Ovary (tissue), 9 donors: Measurements from ENCODE around the gene MRPL17. TPM values are rescaled to one million over a fixed set of nuclear protein-coding genes. Genes with fewer than 3 reads are reported as not detected.

ENCODE experiments used
- DNase-seq, 5 donors: peaks; one replicate each; pipeline ENCODE4 v3.0.0-alpha.2; 2019 to 2020
- H3K27ac ChIP-seq, 2 donors: fragments of 200-600 bp; one replicate each; pipeline versions ENCODE4 v1.5.1 to v1.8.0; 2019 to 2022
- H3K27me3 ChIP-seq: fragments of 200-600 bp; one replicate; pipeline ENCODE4 v1.8.0; 2022
- H3K36me3 ChIP-seq: fragments of 200-600 bp; sonication (generic); one replicate; pipeline ENCODE4 v1.5.1; 2019
- H3K4me1 ChIP-seq: one replicate; pipeline ENCODE4 v1.8.1; 2013; ENCODE audit warnings: mild to moderate bottlenecking, moderate library complexity; ENCODE audit not compliant: insufficient read depth
- H3K4me3 ChIP-seq: fragments of 200-600 bp; sonication (generic); one replicate; pipeline ENCODE4 v1.5.1; 2017
- H3K9me3 ChIP-seq, 2 donors: fragments of 200-600 bp in 1 of 2; sonication (generic) in 1 of 2; one replicate each; pipeline versions ENCODE4 v1.5.1 to v1.8.1; 2013 to 2019; ENCODE audit warnings: mild to moderate bottlenecking in 1 of 2, moderate library complexity in 1 of 2
- EP300 ChIP-seq: sonication (generic); formaldehyde crosslinking; IDR thresholded peaks from one replicate; pipeline ENCODE4 v1.6.1; 2017; ENCODE audit warnings: antibody characterized with exemption
- POLR2A ChIP-seq: fragments of 450-650 bp; IDR thresholded peaks from one replicate; pipeline ENCODE4 v1.6.1; 2017; ENCODE audit warnings: antibody characterized with exemption, mild to moderate bottlenecking, moderate library complexity
- WGBS, 3 donors: extraction: QIAGEN DNeasy Blood & Tissue Kit in 1 of 3; methylation state at CpG; one replicate each; pipeline versions ENCODE4 v1.1.5 to v1.1.7; 2013 to 2017; 5-methylcytosine and 5-hydroxymethylcytosine counted together
- intact Hi-C, 4 donors: fragments of 100-400 bp; cut with DNase I; formaldehyde crosslinking; loops; one replicate each; pipeline versions ENCODE4 v1.11.0 to v1.15.1; 2022 to 2023
- polyA plus RNA-seq, 2 donors: library from polyadenylated mRNA; stranded (reverse); fragments of 200-250 nt in 1 of 2; fragments of 350-450 nt in 1 of 2; fragmentation: Illumina TruSeq in 1 of 2; extraction: RNeasy Lipid Tissue Mini Kit (QIAGEN cat#74804) in 1 of 2; gene quantifications; one replicate each; pipeline ENCODE4 v1.2.3, GENCODE V29; 2013 to 2014
- total RNA-seq, 7 donors: library from RNA; depleted of rRNA in 2 of 7; stranded (reverse); fragments of >200 nt in 2 of 7; fragmentation: NEBNext Ultra II Directional in 3 of 7; extraction: Animal tissue kit (Norgen Biotek cat#: 25700) in 3 of 7; gene quantifications; one replicate each; pipeline versions ENCODE4 v1.1.0 to v1.2.4, GENCODE V29; 2016 to 2023
- TF ChIP-seq, protein P1 (sequence below), 3 donors: fragments of 450-650 bp in 2 of 3; fragments of 200-600 bp in 1 of 3; IDR thresholded peaks; one replicate each; pipeline versions ENCODE4 v1.5.1 to v1.8.0; 2016 to 2022; ENCODE audit warnings: antibody characterized with exemption in 3 of 3, mild to moderate bottlenecking in 1 of 3
- donor health status: DM: no; HTN: no; CAD: no; lungs with moderate emphysema.
- donor health status: DM: no; HTN: no; CAD: no.
- donor health status: Bipolar disorder and iron deficiency.
- donor health status: DM: yes; HTN: yes; CAD: no.
- donor health status: DM: no; HTN: no; CAD: no.
- donor health status: DM: yes; HTN: yes; CAD: no.

The MRPL17 gene
- total and polyA plus RNA-seq, 9 donors, result 23.0 to 37.9 (median 30.1) TPM

DNA sequence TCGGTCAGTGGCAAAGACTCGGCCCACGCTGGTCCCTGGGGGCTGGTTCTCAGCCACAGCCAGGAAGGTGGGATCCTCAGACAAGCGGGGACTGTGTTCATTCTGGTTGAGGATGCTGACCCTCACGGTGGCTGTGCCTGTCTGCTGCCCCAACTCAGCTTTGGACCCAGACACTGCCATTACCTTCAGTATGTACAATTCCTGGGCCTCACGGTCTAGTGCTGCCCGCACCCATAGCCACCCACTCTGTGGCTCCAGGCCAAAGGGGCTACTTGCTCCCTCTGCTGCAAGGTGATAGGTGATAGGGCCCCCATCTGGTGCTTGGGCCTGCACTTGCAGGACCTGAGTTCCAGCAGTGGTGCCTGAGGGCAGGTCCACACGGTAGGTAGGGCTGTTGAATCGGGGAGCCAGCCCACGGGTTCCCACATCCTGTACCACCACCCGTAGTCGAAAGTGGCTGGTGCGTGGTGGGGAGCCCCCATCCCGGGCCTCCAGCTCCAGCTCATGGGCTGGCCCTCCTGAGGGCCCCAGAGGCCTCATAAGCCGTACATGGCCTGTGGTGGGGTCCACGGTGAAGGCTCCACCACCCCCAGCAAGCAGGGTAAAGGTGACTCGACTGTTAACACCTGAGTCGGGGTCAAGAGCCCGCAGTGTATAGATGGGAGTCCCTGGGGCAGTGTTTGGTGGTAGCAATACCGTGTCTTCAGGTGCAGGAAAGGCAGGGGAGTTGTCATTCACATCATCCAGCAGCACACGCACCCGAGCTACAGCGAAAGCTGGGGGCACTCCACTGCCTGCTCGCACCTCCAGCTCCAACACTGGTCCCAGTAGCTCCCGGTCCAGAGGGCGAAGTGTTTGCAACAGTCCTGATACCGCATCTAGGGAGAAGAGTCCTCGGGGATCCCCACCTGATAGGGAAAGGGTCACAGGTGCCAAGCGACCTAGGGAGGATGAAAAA, 50.7 kb downstream of the MRPL17 start:
- Histone ChIP-seq H3K36me3 (no peaks in the 10 kb centered on the region), H3K4me1 (peaks cover 7% of the 10 kb centered on the region), H3K27ac (no peak overlapping the region), H3K27me3 (no peaks in the 10 kb centered on the region), H3K4me3 (no peak overlapping the region), H3K9me3 (no peaks in the 10 kb centered on the region)
- WGBS, 3 donors, result 87 to 91% (median 89%) methylated on average over 24 to 29 of the region's 29 CpGs
- intact Hi-C loops, result no loop called here
- TF ChIP-seq POLR2A (no peak), EP300 (no peak)
- TF ChIP-seq, protein P1, sequence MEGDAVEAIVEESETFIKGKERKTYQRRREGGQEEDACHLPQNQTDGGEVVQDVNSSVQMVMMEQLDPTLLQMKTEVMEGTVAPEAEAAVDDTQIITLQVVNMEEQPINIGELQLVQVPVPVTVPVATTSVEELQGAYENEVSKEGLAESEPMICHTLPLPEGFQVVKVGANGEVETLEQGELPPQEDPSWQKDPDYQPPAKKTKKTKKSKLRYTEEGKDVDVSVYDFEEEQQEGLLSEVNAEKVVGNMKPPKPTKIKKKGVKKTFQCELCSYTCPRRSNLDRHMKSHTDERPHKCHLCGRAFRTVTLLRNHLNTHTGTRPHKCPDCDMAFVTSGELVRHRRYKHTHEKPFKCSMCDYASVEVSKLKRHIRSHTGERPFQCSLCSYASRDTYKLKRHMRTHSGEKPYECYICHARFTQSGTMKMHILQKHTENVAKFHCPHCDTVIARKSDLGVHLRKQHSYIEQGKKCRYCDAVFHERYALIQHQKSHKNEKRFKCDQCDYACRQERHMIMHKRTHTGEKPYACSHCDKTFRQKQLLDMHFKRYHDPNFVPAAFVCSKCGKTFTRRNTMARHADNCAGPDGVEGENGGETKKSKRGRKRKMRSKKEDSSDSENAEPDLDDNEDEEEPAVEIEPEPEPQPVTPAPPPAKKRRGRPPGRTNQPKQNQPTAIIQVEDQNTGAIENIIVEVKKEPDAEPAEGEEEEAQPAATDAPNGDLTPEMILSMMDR (IDR thresholded peaks at IDR 0.05), result no peak
- peak in 1 of 5 donors; percentile 11 for DNase-seq

DNA sequence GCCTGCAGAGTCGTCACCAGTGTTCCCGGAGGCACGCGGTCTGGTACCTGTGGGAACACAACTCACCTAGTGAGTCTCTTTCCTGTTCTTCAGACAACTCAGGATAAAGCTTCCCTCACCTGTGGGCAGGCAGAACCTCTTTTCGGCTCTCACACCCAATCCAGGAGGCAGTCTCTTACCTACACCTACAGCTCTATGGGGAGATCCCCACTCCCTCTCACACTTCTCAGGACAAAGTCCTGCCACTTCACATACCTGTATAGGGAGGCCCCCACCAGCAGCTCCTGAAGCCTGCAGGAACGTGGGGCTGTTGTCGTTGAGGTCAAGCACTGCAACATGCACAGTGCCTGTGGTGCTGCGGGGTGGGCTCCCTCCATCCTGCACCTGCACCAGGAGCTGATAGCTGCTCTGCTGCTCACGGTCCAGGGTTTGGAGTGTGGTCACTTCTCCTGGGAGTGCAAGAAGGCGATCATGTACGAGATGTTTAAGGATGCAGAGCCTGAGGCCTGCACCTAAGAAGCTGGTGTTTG, 51.7 kb downstream of the MRPL17 start:
- Histone ChIP-seq H3K9me3 (no peaks in the 10 kb centered on the region), H3K4me1 (peaks cover 7% of the 10 kb centered on the region), H3K27me3 (no peaks in the 10 kb centered on the region), H3K4me3 (no peak overlapping the region), H3K36me3 (no peaks in the 10 kb centered on the region), H3K27ac (no peak overlapping the region)
- DNase-seq, result peak in 1 of 5 donors; percentile 7
- no peak for TF ChIP-seq POLR2A
- TF ChIP-seq EP300, result no peak
- TF ChIP-seq, protein P1 (IDR thresholded peaks at IDR 0.05), result no peak
- intact Hi-C loops, result no loop called here
- WGBS, 3 donors, result 84 to 91% (median 90%) methylated on average over 11 of the region's 11 CpGs

DNA sequence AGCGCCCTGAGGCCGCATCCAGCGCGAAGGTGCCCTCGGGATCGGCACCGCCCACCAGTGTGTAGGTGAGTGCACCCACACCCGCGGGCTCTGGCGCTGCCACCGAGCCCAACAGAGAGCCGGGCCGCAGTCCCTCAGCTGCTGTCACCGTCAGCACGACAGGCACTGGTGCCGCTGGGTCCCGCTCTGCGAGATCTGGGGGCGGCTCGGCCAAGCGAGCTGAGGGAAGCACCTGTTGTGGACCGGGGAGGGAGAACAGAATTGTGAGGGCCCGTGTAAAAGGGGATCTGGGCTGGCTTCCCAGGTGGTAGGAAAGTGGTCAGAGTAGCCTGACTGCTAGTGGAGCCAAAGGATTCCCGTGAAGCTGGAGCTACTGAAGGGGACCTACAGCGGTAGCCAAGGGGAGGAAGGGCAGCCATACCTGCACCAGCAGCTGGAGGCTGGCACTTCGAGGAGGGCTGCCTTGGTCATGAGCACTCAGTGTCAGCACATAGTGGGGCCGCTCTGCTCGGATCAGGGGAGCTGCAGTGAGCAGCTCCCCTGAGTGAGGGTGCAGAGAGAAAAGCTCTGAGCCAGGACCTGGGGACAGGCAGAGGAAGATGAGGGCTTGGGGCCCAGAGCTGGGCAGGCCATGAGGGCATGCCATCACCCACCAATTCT, 52.4 kb downstream of the MRPL17 start:
- Histone ChIP-seq H3K9me3 (no peaks in the 10 kb centered on the region), H3K27me3 (no peaks in the 10 kb centered on the region), H3K4me1 (peaks cover 4% of the 10 kb centered on the region), H3K27ac (no peak overlapping the region), H3K4me3 (no peak overlapping the region), H3K36me3 (no peaks in the 10 kb centered on the region)
- no peak for TF ChIP-seq POLR2A
- TF ChIP-seq EP300, result no peak
- TF ChIP-seq, protein P1 (IDR thresholded peaks at IDR 0.05), result no peak
- peak in 1 of 5 donors; percentile 15 for DNase-seq
- 85 to 88% (median 85%) methylated on average over 26 to 28 of the region's 28 CpGs for WGBS, 3 donors
- intact Hi-C loops, result no loop called here

Other genes with a start within 250 kb of the MRPL17 start
- gene HPX, start 242.4 kb downstream of the MRPL17 start, total RNA-seq, result 1 to 10 TPM in 5 of 7 donors, under 1 TPM in 2; 0.46 to 4.1 (median 2.4) TPM
- gene HPX, start 242.4 kb downstream of the MRPL17 start, polyA plus RNA-seq, result 1 to 10 TPM in 1 of 2 donors, under 1 TPM in 1; 0.48 to 1.1 TPM
- 10 to 100 TPM in 6 of 7 donors, 1 to 10 TPM in 1; 9.7 to 27.4 (median 19.7) TPM for gene TRIM3, start 209.4 kb downstream of the MRPL17 start, total RNA-seq
- 10 to 100 TPM; 13.6 to 14.7 TPM for gene TRIM3, start 209.4 kb downstream of the MRPL17 start, polyA plus RNA-seq
- gene ARFIP2, start 202.0 kb downstream of the MRPL17 start, total RNA-seq, result 10 to 100 TPM; 43.6 to 70.4 (median 49.5) TPM
- gene ARFIP2, start 202.0 kb downstream of the MRPL17 start, polyA plus RNA-seq, result 10 to 100 TPM; 35.8 to 37.8 TPM
- 10 to 100 TPM; 21.8 to 64.7 (median 38.4) TPM for gene TIMM10B, start 201.8 kb downstream of the MRPL17 start, total RNA-seq
- 10 to 100 TPM; 19.4 to 52.1 TPM for gene TIMM10B, start 201.8 kb downstream of the MRPL17 start, polyA plus RNA-seq
- 10 to 100 TPM in 3 of 7 donors, 1 to 10 TPM in 4; 7.5 to 27.6 (median 9.3) TPM for gene DNHD1, start 186.1 kb downstream of the MRPL17 start, total RNA-seq
- gene DNHD1, start 186.1 kb downstream of the MRPL17 start, polyA plus RNA-seq, result 1 to 10 TPM; 4.0 to 4.5 TPM
- gene RRP8, start 79.7 kb downstream of the MRPL17 start, total RNA-seq, result 10 to 100 TPM in 5 of 7 donors, 1 to 10 TPM in 2; 8.2 to 25.5 (median 17.1) TPM
- gene RRP8, start 79.7 kb downstream of the MRPL17 start, polyA plus RNA-seq, result 10 to 100 TPM; 13.4 to 32.7 TPM
- 100 to 1,000 TPM in 5 of 7 donors, 10 to 100 TPM in 2; 79.8 to 222 (median 140) TPM for gene ILK, start 79.6 kb downstream of the MRPL17 start, total RNA-seq
- gene ILK, start 79.6 kb downstream of the MRPL17 start, polyA plus RNA-seq, result 100 to 1,000 TPM; 126 to 337 TPM
- 100 to 1,000 TPM in 2 of 7 donors, 10 to 100 TPM in 5; 45.1 to 109 (median 76.8) TPM for gene TAF10, start 71.1 kb downstream of the MRPL17 start, total RNA-seq
- gene TAF10, start 71.1 kb downstream of the MRPL17 start, polyA plus RNA-seq, result 100 to 1,000 TPM in 1 of 2 donors, 10 to 100 TPM in 1; 40.0 to 183 TPM
- 10 to 100 TPM; 21.0 to 71.8 (median 58.2) TPM for gene TPP1, start 63.9 kb downstream of the MRPL17 start, total RNA-seq
- gene TPP1, start 63.9 kb downstream of the MRPL17 start, polyA plus RNA-seq, result 100 to 1,000 TPM in 1 of 2 donors, 10 to 100 TPM in 1; 40.5 to 360 TPM
- 10 to 100 TPM; 14.8 to 36.8 (median 23.0) TPM for gene DCHS1, start 27.5 kb downstream of the MRPL17 start, total RNA-seq
- 10 to 100 TPM in 1 of 2 donors, 1 to 10 TPM in 1; 5.2 to 20.2 TPM for gene DCHS1, start 27.5 kb downstream of the MRPL17 start, polyA plus RNA-seq
- gene OR2AG2, start 88.6 kb upstream of the MRPL17 start, total RNA-seq, result under 1 TPM in 4 of 7 donors, not detected in 3; under 0.01 to 0.17 (median 0.05) TPM
- under 1 TPM in 1 of 2 donors, not detected in 1; 0.03 TPM for gene OR2AG2, start 88.6 kb upstream of the MRPL17 start, polyA plus RNA-seq
- gene OR2AG1, start 99.7 kb upstream of the MRPL17 start, total RNA-seq, result not detected
- not detected for gene OR2AG1, start 99.7 kb upstream of the MRPL17 start, polyA plus RNA-seq
- gene OR6A2, start 116.3 kb upstream of the MRPL17 start, total RNA-seq, result under 1 TPM in 5 of 7 donors, not detected in 2; 0.17 to 0.46 (median 0.20) TPM
- not detected for gene OR6A2, start 116.3 kb upstream of the MRPL17 start, polyA plus RNA-seq
- not detected for gene OR10A5, start 162.3 kb upstream of the MRPL17 start, total RNA-seq
- not detected for gene OR10A5, start 162.3 kb upstream of the MRPL17 start, polyA plus RNA-seq
- gene OR10A2, start 179.7 kb upstream of the MRPL17 start, total RNA-seq, result not detected
- not detected for gene OR10A2, start 179.7 kb upstream of the MRPL17 start, polyA plus RNA-seq
- gene OR10A4, start 193.3 kb upstream of the MRPL17 start, total RNA-seq, result not detected
- not detected for gene OR10A4, start 193.3 kb upstream of the MRPL17 start, polyA plus RNA-seq
- under 1 TPM in 2 of 7 donors, not detected in 5; 0.22 to 0.92 TPM for gene OR2D2, start 209.2 kb upstream of the MRPL17 start, total RNA-seq
- gene OR2D2, start 209.2 kb upstream of the MRPL17 start, polyA plus RNA-seq, result not detected
- not detected for gene OR2D3, start 237.7 kb upstream of the MRPL17 start, total RNA-seq
- not detected for gene OR2D3, start 237.7 kb upstream of the MRPL17 start, polyA plus RNA-seq
- 1 to 10 TPM in 5 of 7 donors, under 1 TPM in 2; 0.57 to 1.9 (median 1.1) TPM for gene ZNF215, start 243.1 kb upstream of the MRPL17 start, total RNA-seq
- gene ZNF215, start 243.1 kb upstream of the MRPL17 start, polyA plus RNA-seq, result 1 to 10 TPM in 1 of 2 donors, under 1 TPM in 1; 0.42 to 1.6 TPM